SK-N-MC (cell line): ENCODE results near the gene UBAC2.

Experiments used
- EZH2 ChIP-seq: fragments of 200-600 bp; sonication (generic); IDR thresholded peaks from one replicate; pipeline ENCODE4 v1.6.1; 2017; ENCODE audit warnings: antibody characterized with exemption
- FOXP2 ChIP-seq: optimal IDR thresholded peaks from 2 replicates; pipeline ENCODE3; 2011; ENCODE audit warnings: mild to moderate bottlenecking, moderate library complexity; ENCODE audit not compliant: insufficient read depth; ENCODE audit errors: extremely low read length, control extremely low read depth
- POLR2AphosphoS5 ChIP-seq: IDR thresholded peaks from 2 replicates; pipeline ENCODE4 v1.6.1; 2012; ENCODE audit warnings: mild to moderate bottlenecking, low read depth, low read length, borderline replicate concordance

GRCh38 chr13:99225078-99225477 lies 24.4 kb downstream of the UBAC2 start:
- TF ChIP-seq FOXP2: no peak
- TF ChIP-seq POLR2AphosphoS5: no peak
- TF ChIP-seq EZH2: no peak
